GM18868 (cell line): ENCODE results near the gene ENGASE.

Experiments used
- ATAC-seq: cut with Tn5 transposase; IDR thresholded peaks from one replicate; pipeline ENCODE4 v1.9.1; 2021; ENCODE audit warnings: mild to moderate bottlenecking, moderate library complexity; ENCODE audit not compliant: unreplicated experiment

ENGASE gene

GRCh38 chr17:79113699-79114457 lies 39.3 kb downstream of the ENGASE start:
- ATAC-seq = no peak

GRCh38 chr17:79114458-79115301 lies 40.1 kb downstream of the ENGASE start:
- ATAC-seq = no peak

GRCh38 chr17:79115487-79115886 lies 40.9 kb downstream of the ENGASE start:
- no peak for ATAC-seq

GRCh38 chr17:79116575-79117368 lies 42.1 kb downstream of the ENGASE start:
- no peak for ATAC-seq

- no peak for ATAC-seq
These were observed 43.4 kb downstream of the ENGASE start for GRCh38 chr17:79117905-79118487.

GRCh38 chr17:79118924-79119323 lies 44.3 kb downstream of the ENGASE start:
- ATAC-seq = no peak

GRCh38 chr17:79120259-79120658 lies 45.6 kb downstream of the ENGASE start:
- ATAC-seq = no peak

- ATAC-seq = no peak
These were observed 49.4 kb downstream of the ENGASE start for GRCh38 chr17:79123988-79124387.

- ATAC-seq = no peak
These were observed 50.0 kb downstream of the ENGASE start for GRCh38 chr17:79124513-79125209.

- no peak for ATAC-seq
These were observed 50.9 kb downstream of the ENGASE start for GRCh38 chr17:79125503-79125902.

GRCh38 chr17:79126139-79126538 lies 51.5 kb downstream of the ENGASE start:
- ATAC-seq = no peak

- no peak for ATAC-seq
These were observed 53.0 kb downstream of the ENGASE start for GRCh38 chr17:79127534-79128135.

- no peak for ATAC-seq
These were observed 54.9 kb downstream of the ENGASE start for GRCh38 chr17:79129523-79129922.

GRCh38 chr17:79130536-79131273 lies 56.1 kb downstream of the ENGASE start:
- ATAC-seq = no peak

- no peak for ATAC-seq
These were observed 56.6 kb downstream of the ENGASE start for GRCh38 chr17:79131274-79131635.

GRCh38 chr17:79131701-79132100 lies 57.1 kb downstream of the ENGASE start:
- ATAC-seq = no peak

- no peak for ATAC-seq
These were observed 57.8 kb downstream of the ENGASE start for GRCh38 chr17:79132271-79133064.

- no peak for ATAC-seq
These were observed 58.6 kb downstream of the ENGASE start for GRCh38 chr17:79133214-79133613.

GRCh38 chr17:79133985-79134384 lies 59.4 kb downstream of the ENGASE start:
- no peak for ATAC-seq
